Stimulated activated CD8-positive, alpha-beta memory T cell treated with anti-CD3 and anti-CD28 coated beads, Interleukin-7, amount 100 ng/mL, for 1 hour (primary cell): ENCODE measurements around the gene SLC25A47.

Experiments
- DNase-seq, 2 donors: peaks; one replicate each; pipeline ENCODE4 v3.0.0-alpha.2; 2020; ENCODE audit warnings: low read depth in 2 of 2

Gene SLC25A47

GRCh38 chr14:100346306-100347091, 23.4 kb downstream of the SLC25A47 start:
- no peak for DNase-seq

- no peak for DNase-seq
Observed at GRCh38 chr14:100348253-100348729, 25.2 kb downstream of the SLC25A47 start.

- no peak for DNase-seq
Observed at GRCh38 chr14:100348784-100349685, 25.9 kb downstream of the SLC25A47 start.

GRCh38 chr14:100350276-100350926, 27.3 kb downstream of the SLC25A47 start:
- DNase-seq, result no peak

- no peak for DNase-seq
Observed at GRCh38 chr14:100350986-100351385, 27.8 kb downstream of the SLC25A47 start.

- DNase-seq, result no peak
Observed at GRCh38 chr14:100358396-100358795, 35.3 kb downstream of the SLC25A47 start.

- DNase-seq, result no peak
Observed at GRCh38 chr14:100359111-100359510, 36.0 kb downstream of the SLC25A47 start.

GRCh38 chr14:100359881-100360280, 36.7 kb downstream of the SLC25A47 start:
- DNase-seq, result no peak

- no peak for DNase-seq
Observed at GRCh38 chr14:100361626-100362025, 38.5 kb downstream of the SLC25A47 start.

GRCh38 chr14:100362311-100362927, 39.3 kb downstream of the SLC25A47 start:
- DNase-seq, result no peak

GRCh38 chr14:100363053-100363452, 39.9 kb downstream of the SLC25A47 start:
- no peak for DNase-seq

- no peak for DNase-seq
Observed at GRCh38 chr14:100364403-100364802, 41.3 kb downstream of the SLC25A47 start.

GRCh38 chr14:100365741-100366140, 42.6 kb downstream of the SLC25A47 start:
- no peak for DNase-seq

- no peak for DNase-seq
Observed at GRCh38 chr14:100369019-100369418, 45.9 kb downstream of the SLC25A47 start.

- DNase-seq, result no peak
Observed at GRCh38 chr14:100370003-100370402, 46.9 kb downstream of the SLC25A47 start.

- DNase-seq, result no peak
Observed at GRCh38 chr14:100371773-100372172, 48.6 kb downstream of the SLC25A47 start.

- no peak for DNase-seq
Observed at GRCh38 chr14:100372357-100373048, 49.4 kb downstream of the SLC25A47 start.

- no peak for DNase-seq
Observed at GRCh38 chr14:100374270-100374669, 51.1 kb downstream of the SLC25A47 start.

- no peak for DNase-seq
Observed at GRCh38 chr14:100374876-100375265, 51.7 kb downstream of the SLC25A47 start.

- no peak for DNase-seq
Observed at GRCh38 chr14:100375266-100375962, 52.3 kb downstream of the SLC25A47 start.
